Adrenal gland (tissue), 12 donors: ENCODE measurements around the gene TH. TPM values are rescaled to one million over a fixed set of nuclear protein-coding genes. Genes with fewer than 3 reads are reported as not detected.

Source experiments
- DNase-seq, 7 donors: peaks; one replicate each; pipeline ENCODE4 v3.0.0-alpha.2; 2019 to 2020
- H3K27ac ChIP-seq, 5 donors: fragments of 200-600 bp; sonication (generic) in 4 of 5; 1 replicate in 3 of 5; 2 replicates in 2 of 5; pipeline versions ENCODE4 v1.5.1 to v1.8.0; 2016 to 2020; ENCODE audit warnings: mild to moderate bottlenecking in 1 of 5
- H3K27me3 ChIP-seq: fragments of 200-600 bp; 2 replicates; pipeline ENCODE4 v1.8.0; 2021
- H3K36me3 ChIP-seq, 2 donors: fragments of 200-600 bp; replicated peaks in 1 of 2; 1 replicate in 1 of 2; 2 replicates in 1 of 2; pipeline versions ENCODE4 v1.5.1 to v1.8.0; 2018 to 2022
- H3K4me1 ChIP-seq, 2 donors: fragments of 200-600 bp; replicated peaks in 1 of 2; 1 replicate in 1 of 2; 2 replicates in 1 of 2; pipeline versions ENCODE4 v1.5.1 to v1.8.0; 2018 to 2021
- H3K4me3 ChIP-seq, 4 donors: fragments of 200-600 bp; sonication (generic) in 3 of 4; one replicate each; pipeline ENCODE4 v1.5.1; 2016 to 2018
- H3K9me3 ChIP-seq, 3 donors: fragments of 200-600 bp; sonication (generic) in 1 of 3; replicated peaks in 1 of 3; 1 replicate in 2 of 3; 2 replicates in 1 of 3; pipeline versions ENCODE4 v1.5.1 to v1.8.0; 2016 to 2021
- POLR2A ChIP-seq, 2 donors: fragments of 450-650 bp; IDR thresholded peaks; one replicate each; pipeline ENCODE4 v1.6.1; 2017; ENCODE audit warnings: antibody characterized with exemption in 2 of 2, mild to moderate bottlenecking in 2 of 2, moderate library complexity in 1 of 2
- whole genome bisulfite sequencing, 4 donors: extraction: QIAGEN DNeasy Blood & Tissue Kit in 2 of 4; methylation state at CpG; one replicate each; pipeline versions ENCODE4 v1.1.5 to v1.1.7; 2013 to 2017; 5-methylcytosine and 5-hydroxymethylcytosine counted together
- intact Hi-C, 2 donors: fragments of 100-400 bp; cut with DNase I; formaldehyde crosslinking; loops; one replicate each; pipeline versions ENCODE4 v1.14.1 to v1.15.0; 2022 to 2023
- polyA plus RNA-seq, 3 donors: library from polyadenylated mRNA; stranded (reverse); fragments of 200-250 nt in 2 of 3; fragments of 350-450 nt in 1 of 3; fragmentation: Illumina TruSeq in 1 of 3; extraction: RNeasy Lipid Tissue Mini Kit (QIAGEN cat#74804) in 1 of 3; gene quantifications; one replicate each; pipeline ENCODE4 v1.2.3, GENCODE V29; 2013 to 2014
- total RNA-seq, 9 donors: library from RNA; depleted of rRNA in 4 of 9; stranded (reverse); fragments of >200 nt in 4 of 9; fragments of 120-200 nt in 1 of 9; fragmentation: NEBNext Ultra II Directional in 1 of 9; extraction: Animal tissue kit (Norgen Biotek cat#: 25700) in 1 of 9; gene quantifications; one replicate each; pipeline versions ENCODE4 v1.1.0 to v1.2.4, GENCODE V29; 2013 to 2023
- TF ChIP-seq, protein P1 (sequence below), 6 experiments: fragments of 450-650 bp in 4 of 6; fragments of 200-600 bp in 2 of 6; sonication (generic) in 1 of 6; IDR thresholded peaks; 1 replicate in 5 of 6; 2 replicates in 1 of 6; pipeline versions ENCODE4 v1.5.1 to v1.8.0; 2016 to 2021; ENCODE audit warnings: antibody characterized with exemption in 6 of 6, mild to moderate bottlenecking in 2 of 6, moderate library complexity in 1 of 6
- donor health status: healthy with polysubstance abuse.
- donor health status: Bipolar disorder and iron deficiency.
- donor health status: DM: yes; HTN: yes; CAD: no.
- donor health status: DM: no; HTN: no; CAD: no.
- donor health status: DM: no; HTN: no; CAD: no.
- donor health status: DM: yes; HTN: yes; CAD: no.

Gene TH
- total and polyA plus RNA-seq, 12 donors = 0.54 to 1,253 (median 55.2) TPM; not detected in 1

DNA sequence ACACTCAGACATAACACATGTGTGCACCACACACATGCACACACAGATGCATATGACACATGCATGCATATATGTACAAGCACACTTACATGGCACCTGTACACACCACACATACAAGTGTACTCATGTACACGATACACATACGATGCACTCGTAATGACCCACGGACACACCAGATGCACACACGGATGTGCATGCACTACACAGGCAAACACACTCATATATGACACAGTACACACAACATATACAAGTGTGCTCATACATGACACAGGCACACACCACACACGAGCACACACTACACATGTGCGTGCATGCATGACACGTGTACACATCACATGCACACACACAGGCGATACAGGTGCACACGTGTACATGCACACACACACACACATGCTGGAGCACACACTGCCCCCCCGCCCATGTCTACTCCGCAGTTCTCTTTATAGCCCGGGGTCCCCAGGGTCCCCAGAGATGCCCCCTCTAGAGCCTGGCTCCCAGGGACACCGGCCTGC, 4.8 kb upstream of the TH start:
- Histone ChIP-seq H3K9me3 (no peaks in the 10 kb centered on the region), H3K4me3 (no peak overlapping the region), H3K36me3 (no peaks in the 10 kb centered on the region), H3K27me3 (peaks cover 11% of the 10 kb centered on the region), H3K27ac (no peak overlapping the region), H3K4me1 (no peaks in the 10 kb centered on the region)
- no peak for TF ChIP-seq POLR2A (IDR thresholded peaks at IDR 0.05)
- TF ChIP-seq, protein P1, sequence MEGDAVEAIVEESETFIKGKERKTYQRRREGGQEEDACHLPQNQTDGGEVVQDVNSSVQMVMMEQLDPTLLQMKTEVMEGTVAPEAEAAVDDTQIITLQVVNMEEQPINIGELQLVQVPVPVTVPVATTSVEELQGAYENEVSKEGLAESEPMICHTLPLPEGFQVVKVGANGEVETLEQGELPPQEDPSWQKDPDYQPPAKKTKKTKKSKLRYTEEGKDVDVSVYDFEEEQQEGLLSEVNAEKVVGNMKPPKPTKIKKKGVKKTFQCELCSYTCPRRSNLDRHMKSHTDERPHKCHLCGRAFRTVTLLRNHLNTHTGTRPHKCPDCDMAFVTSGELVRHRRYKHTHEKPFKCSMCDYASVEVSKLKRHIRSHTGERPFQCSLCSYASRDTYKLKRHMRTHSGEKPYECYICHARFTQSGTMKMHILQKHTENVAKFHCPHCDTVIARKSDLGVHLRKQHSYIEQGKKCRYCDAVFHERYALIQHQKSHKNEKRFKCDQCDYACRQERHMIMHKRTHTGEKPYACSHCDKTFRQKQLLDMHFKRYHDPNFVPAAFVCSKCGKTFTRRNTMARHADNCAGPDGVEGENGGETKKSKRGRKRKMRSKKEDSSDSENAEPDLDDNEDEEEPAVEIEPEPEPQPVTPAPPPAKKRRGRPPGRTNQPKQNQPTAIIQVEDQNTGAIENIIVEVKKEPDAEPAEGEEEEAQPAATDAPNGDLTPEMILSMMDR (IDR thresholded peaks at IDR 0.05) = no peak
- DNase-seq = no peak
- WGBS, 4 donors = 85 to 91% (median 90%) methylated on average over 5 to 14 of the region's 14 CpGs
- intact Hi-C loops = no loop called here

DNA sequence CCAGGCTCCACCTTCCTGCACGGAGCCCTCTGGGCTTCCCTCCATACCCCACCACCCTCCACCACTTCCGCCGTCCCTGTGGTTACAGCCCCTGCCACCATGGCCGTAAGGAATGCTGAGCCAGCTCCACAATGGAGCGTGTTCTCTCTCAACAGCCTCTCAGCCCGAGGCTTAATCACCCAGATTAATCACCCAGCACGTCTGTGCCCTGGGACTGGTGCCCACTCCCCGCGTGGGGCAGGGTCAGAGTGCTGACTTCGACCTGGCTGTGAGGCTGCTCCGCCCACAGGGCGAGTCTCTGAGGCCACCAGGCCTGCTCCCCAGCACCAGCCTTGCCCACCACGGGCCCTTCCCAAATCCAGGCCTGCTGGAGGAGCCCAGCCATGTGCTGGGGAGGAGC, 4.0 kb upstream of the TH start:
- Histone ChIP-seq H3K27me3 (peaks cover 11% of the 10 kb centered on the region), H3K4me1 (no peaks in the 10 kb centered on the region), H3K9me3 (no peaks in the 10 kb centered on the region), H3K4me3 (no peak overlapping the region), H3K36me3 (no peaks in the 10 kb centered on the region), H3K27ac (peak overlapping the region in 1 of 5 donors; percentile 34)
- DNase-seq = peak in 2 of 7 donors; percentile 41 to 48
- 41 to 48% (median 44%) methylated on average over 7 to 13 of the region's 13 CpGs for WGBS, 4 donors
- intact Hi-C loops = no loop called here
- no peak for TF ChIP-seq POLR2A (IDR thresholded peaks at IDR 0.05)

GRCh38 chr11:2174361-2174760, 2.7 kb upstream of the TH start:
- no peak for DNase-seq
- Histone ChIP-seq H3K27ac (peak overlapping the region in 1 of 5 donors; percentile 17), H3K9me3 (no peaks in the 10 kb centered on the region), H3K4me3 (no peak overlapping the region), H3K36me3 (no peaks in the 10 kb centered on the region), H3K27me3 (no peaks in the 10 kb centered on the region), H3K4me1 (no peaks in the 10 kb centered on the region)
- 82 to 93% (median 87%) methylated on average over 9 to 11 of the region's 11 CpGs for WGBS, 4 donors
- no peak for TF ChIP-seq POLR2A (IDR thresholded peaks at IDR 0.05)
- TF ChIP-seq, protein P1 (IDR thresholded peaks at IDR 0.05) = no peak
- intact Hi-C loops = no loop called here

- no peaks in the 10 kb centered on the region for H3K4me1 ChIP-seq
- TF ChIP-seq POLR2A (IDR thresholded peaks at IDR 0.05) = no peak
- TF ChIP-seq, protein P1 (IDR thresholded peaks at IDR 0.05) = no peak
- no peaks in the 10 kb centered on the region for H3K9me3 ChIP-seq
- intact Hi-C loops = no loop called here
- 43 to 74% (median 63%) methylated on average over 4 to 11 of the region's 11 CpGs for WGBS, 4 donors
- no peak overlapping the region for H3K4me3 ChIP-seq
- H3K36me3 ChIP-seq = no peaks in the 10 kb centered on the region
- no peaks in the 10 kb centered on the region for H3K27me3 ChIP-seq
- H3K27ac ChIP-seq = no peak overlapping the region
- DNase-seq = no peak
These were observed 2.1 kb upstream of the TH start for GRCh38 chr11:2173761-2174160.

GRCh38 chr11:2173150-2173693, 1.6 kb upstream of the TH start:
- no peak overlapping the region for H3K27ac ChIP-seq
- no peak overlapping the region for H3K4me3 ChIP-seq
- DNase-seq = no peak
- H3K36me3 ChIP-seq = no peaks in the 10 kb centered on the region
- intact Hi-C loops = no loop called here
- no peaks in the 10 kb centered on the region for H3K9me3 ChIP-seq
- TF ChIP-seq POLR2A (IDR thresholded peaks at IDR 0.05) = no peak
- TF ChIP-seq, protein P1 (IDR thresholded peaks at IDR 0.05) = peak in 1 of 6 experiments; percentile 10
- 80 to 86% (median 81%) methylated on average over 13 to 16 of the region's 16 CpGs for WGBS, 4 donors
- no peaks in the 10 kb centered on the region for H3K27me3 ChIP-seq
- H3K4me1 ChIP-seq = no peaks in the 10 kb centered on the region
